ENCODE measurements around the gene RELT.

RELT gene, protein sequence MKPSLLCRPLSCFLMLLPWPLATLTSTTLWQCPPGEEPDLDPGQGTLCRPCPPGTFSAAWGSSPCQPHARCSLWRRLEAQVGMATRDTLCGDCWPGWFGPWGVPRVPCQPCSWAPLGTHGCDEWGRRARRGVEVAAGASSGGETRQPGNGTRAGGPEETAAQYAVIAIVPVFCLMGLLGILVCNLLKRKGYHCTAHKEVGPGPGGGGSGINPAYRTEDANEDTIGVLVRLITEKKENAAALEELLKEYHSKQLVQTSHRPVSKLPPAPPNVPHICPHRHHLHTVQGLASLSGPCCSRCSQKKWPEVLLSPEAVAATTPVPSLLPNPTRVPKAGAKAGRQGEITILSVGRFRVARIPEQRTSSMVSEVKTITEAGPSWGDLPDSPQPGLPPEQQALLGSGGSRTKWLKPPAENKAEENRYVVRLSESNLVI

GRCh38 chr11:73376160-73376802, at the start of gene RELT:
RELT (plus strand) TSS chr11:73376399; CDS start chr11:73389137, 12,738 bp downstream.
- peak; percentile 93 for DNase-seq

DNA sequence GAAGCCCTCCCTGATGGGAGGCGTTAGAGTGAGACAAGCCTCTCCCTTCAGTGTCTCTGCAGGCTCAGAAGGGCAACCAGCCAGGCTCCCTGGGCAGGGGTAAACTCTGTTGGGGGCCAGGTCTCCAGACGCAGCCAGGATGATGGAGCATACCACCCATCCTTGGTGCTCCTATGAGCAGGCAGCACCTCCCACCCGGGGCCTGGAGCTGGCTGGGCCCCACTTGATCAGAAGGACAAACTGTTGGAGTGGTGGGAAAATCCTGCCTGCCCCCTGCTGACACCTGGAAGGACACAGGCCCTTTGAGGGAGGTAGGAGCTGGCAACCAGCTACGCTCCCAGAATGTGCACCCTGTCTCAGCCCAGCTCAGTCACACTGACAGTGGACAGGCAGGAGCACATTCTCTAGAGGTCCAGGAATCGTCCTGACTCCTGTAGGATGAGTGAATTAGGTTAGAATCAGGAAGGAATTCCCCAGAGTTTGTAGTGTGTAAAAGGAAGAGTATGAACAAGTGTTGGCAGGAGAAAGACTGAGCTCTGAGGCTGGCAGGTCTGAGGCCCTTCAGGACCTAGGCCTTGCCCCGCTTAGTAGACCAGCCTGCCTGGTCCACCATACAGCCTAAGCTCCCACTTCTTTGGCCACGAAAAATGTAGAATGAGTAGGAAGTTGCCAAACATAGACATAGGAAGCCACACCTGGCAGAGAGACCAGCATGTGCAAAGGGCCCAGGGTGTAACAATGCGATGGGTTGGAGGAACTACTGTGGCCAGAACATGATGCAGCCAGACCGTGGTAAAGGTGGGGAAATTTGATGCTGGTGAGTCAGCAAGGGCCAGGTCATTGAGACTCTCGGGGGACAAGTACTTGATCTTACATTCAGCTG, 49.0 kb upstream of the RELT start:
- no peak for DNase-seq

DNA sequence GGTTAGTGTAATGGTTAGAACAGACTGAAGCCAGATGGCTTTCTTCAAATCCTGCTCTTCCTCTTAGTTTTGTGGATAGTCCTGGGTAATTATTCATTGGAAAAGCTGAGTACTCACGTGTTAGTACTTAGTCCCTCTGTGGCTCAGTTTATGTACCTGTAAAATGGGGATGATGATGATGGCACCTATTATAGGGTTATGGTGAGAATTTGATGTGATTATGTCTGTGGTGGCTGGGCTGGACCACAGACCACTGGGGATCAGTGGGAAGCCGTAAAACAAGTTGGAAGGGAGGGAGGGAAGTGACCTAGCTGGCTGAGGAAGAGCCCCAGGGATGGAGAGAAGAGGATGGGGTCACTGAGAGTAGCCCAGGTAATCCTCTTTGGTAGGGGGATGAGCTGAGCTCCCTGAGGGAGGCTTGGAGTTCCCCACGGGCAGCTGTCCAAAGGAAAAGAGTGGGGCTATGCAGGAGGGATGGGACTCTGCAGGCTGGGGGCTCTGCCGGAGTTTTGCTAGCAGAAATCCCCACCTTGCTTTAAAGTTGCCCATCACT, 48.3 kb upstream of the RELT start:
- DNase-seq: no peak

GRCh38 chr11:73330569-73331093, 45.6 kb upstream of the RELT start:
- no peak for DNase-seq

DNA sequence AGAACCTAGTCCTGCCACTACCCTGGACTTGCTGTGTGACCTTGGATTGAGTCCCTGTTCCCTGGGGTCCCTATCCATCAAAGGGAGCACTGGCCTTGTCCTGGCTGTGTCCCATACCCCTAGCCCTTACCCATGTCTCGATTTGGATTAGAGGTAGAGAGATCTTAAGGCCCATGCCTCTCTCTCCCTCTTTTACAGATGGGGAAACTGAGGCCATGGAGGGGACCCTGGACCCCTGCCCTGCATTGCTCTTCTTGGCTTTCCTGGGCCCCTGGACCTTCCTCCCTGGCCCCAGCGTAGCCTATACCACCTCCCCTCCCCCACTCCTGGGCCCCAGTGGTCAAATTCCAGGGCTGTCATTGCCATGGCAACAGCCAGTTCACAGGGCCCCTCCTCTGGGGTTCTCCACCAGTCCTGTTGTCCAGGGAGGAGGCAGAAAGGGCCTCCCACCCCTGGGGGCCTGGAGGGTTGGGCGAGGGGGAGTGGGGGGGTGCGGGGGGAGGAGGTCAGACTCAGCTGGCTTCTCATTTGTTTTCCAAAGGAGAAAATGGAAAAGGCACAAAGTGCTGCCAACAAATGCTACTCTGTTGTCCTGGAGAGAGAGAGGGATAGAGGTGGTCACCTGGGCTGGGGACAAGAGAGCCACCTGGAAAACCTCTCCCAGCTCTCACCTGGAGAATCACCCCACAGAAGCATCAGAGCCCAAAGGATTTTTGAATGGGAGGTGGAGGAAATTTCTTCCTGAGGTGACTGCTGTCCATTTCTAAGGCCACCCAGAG, 44.9 kb upstream of the RELT start:
- no peak for DNase-seq

DNA sequence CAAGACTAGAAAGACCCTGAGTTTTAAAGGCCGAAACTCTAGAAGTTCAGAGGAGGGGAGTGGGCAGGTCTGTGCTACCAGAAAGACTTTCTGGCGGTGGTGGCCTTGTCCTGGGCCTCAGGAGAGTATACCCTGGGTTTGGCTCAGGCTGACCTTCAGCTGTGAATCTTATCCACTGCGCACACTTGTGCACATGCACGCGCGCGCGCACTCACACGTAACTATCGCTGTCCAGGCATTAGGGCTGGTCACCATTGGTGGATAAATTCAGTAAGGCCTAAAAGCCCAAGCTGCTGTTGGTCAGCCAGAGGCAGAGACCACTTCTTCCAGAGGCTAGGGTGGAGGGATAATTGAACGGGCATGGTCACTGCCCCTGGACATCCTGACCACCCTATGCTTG, 43.0 kb upstream of the RELT start:
- no peak for DNase-seq

- no peak for DNase-seq
Observed at GRCh38 chr11:73333640-73334383, 42.4 kb upstream of the RELT start.

DNA sequence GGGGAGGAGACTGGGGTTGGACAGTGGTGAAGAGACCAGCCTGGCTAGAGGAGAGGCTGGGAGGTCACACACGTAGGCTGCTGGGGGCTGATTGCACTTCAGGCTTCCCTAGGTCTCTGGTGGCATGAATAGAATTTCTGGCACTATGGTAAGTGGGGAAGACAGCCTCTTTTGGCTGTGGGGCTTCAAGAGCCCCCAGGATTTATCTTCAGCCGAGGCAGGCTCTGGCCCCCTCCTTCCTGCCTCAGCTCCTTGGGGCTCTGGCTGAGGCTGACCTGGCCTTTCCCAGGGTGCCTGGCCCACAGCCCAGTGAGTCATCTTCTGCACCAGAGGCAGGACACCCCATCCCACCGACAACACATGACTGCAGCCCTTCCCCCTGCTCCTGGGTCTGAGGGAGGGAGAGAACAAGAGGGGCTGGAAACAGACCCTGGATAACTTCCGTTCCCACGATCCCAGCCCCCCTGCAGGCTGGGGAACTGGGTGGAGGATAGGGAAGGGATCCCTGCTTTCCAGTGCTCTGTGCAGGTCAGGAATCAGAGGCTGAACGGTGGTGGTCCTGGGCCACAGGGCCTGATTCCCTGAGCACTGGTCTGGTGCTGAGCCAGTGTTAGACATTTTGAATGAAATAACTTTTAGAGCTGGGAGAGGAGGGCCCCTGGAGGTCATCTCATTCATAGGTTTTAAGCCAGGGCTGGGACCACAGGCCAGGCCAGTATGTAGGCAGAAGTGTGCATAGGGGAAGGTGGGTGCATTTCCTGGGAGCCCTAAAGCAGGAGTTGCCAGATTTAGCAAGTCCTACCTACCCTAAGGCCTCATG, 41.6 kb upstream of the RELT start:
- DNase-seq: no peak

DNA sequence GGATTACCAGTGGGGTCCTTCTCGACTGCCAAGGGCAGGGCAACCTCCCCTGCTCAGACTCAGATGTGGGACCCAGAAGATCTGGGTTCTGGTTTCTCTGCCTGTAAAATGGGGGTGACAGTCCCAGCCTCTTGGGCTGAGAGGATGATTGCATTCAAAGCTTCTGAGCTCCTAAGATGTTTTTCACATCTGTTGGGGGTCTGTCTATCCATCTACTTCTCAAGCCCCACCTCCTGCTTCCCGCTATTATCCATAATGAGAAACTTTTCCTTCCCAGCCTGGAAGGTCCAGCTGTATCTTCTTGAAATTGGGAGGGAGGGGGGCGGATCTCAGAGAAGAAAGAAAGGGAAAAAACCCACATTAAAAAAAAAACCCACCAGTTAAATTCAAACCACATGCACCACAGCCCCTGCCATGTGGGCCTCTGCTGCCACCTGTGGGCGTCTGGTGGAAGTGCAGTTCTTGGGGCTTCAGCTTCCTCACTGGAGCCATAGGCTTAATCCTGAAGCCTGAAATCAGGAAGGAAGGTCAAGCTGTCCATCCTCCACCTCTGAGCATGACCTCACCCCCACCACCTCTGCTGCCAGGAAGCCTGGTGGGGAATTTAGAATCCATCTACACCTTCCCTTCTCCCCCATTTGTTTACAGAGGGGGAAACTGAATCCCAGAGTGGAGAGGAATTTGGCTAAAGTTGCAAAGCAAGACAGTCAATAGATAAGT, 40.8 kb upstream of the RELT start:
- peak; percentile 79 for DNase-seq

DNA sequence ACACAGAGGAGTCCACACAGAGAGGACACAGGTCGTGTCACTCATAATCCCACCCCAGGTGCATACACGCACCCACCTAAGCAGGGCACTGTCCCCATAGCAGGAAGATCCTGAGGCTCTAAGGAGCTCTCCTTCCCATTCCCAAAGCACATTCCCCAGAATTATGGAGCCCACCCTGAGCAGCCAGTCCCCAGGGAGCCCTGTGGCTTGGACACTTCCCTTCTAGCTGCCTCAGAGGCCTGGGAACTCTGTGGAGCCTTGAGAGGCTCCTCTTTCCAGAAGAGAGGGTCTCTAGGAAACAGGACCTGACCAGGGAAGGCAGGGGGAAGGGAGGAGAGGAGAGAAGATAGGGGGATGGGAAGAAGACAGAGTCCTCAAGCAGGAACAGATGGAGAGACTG, 38.4 kb upstream of the RELT start:
- DNase-seq: no peak

DNA sequence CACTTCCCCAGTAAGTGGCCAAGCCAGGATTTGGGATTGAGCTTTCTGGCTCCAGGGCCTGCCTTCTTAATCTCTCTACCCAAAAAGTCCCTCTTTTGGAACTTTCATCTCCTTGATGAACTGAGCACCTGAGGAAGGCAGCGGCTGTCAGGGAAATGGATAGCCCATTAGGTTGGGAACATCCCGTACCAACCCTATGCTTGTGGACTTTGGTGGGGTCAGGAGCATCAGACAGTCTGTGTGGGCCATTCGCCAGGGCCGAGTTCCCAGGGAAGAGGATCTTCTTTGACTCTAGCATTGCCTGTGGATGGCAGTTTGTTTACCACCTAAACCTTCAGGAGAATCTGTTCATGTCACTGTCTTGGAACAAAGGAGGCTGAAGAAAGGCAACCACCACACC, 37.9 kb upstream of the RELT start:
- no peak for DNase-seq

GRCh38 chr11:73340164-73340563, 36.0 kb upstream of the RELT start:
- DNase-seq: no peak

DNA sequence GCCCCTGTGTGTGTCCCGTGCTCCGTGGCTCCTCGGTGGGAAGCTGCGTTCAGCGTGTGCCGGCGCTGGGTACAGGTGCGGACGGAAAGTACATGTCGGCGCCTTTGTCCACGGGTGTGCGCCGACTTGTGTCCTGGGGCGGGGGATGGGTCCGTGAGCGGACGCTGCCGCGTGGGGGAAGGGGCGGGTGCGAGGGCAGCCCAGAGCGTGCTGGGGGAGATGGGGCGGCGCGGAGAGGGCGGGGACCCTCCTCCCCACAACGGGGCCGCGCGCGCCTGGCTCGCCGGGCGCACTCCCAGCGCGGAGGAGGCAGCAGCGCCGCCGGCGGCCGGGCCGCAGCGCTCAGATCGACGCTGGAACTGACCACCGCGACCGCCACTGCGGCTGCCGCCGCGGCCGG, 33.6 kb upstream of the RELT start:
- DNase-seq: no peak

- no peak for DNase-seq
Observed at GRCh38 chr11:73343076-73343873, 32.9 kb upstream of the RELT start.

DNA sequence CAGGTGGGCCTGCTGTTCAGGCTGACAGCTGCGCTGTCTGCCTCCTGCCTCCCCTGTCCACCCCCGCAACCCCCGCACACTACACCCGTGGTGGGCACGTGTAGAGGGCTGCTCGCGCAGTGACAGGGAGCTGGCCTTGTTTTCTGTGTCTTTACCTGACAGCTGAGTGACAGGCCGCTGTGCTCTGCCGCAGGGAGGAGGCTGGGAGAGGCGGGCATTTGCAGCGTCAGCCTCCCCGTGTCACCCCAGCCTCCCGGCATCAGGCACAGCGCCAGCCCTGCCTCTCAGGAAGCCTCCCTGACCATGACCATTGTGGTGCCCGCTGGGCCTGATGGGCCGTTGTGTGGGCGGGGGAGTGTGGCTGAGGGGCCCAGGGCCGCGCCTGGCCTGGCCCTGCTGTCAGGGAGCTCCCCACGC, 32.0 kb upstream of the RELT start:
- no peak for DNase-seq

GRCh38 chr11:73345481-73346160, 30.6 kb upstream of the RELT start:
- no peak for DNase-seq

DNA sequence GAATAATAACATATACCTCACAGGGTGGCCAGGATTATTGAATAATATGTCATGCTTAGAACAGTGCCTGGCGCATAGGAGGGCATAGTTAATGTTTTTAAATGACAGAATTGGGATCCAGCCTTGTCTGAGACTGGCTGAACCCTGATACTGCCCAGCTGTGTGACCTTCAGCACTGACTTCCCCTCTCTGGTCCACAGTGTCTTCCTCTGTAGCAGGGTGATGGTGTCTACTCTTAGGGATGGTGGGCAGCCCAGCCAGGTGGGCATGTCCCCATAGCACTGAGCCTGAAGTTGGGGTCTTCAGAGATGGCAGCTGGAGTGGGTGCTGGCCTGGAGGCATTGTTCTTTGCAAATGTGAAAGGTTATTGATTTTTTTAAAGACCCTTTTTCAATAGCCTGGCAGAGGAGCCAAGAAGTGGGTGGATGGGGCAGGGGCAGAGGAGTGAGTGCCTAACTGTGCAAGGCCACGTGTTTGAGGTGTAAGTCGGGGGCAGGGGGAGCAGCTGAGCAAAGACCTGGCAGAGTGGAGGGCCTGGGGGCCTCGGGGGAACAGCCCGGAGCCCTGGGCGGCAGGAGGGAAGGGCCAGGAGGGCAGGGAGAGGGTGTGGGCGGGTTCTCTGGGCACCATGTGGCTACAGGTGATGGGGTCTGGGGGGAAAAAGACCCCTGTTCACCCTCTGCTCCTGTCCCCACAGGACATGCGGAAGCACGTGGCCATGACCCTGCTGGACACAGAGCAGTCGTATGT, 29.8 kb upstream of the RELT start:
- DNase-seq: no peak
